SK-N-SH (cell line): ENCODE measurements around the gene HS3ST3A1. TPM values are rescaled to one million over a fixed set of nuclear protein-coding genes. Genes with fewer than 3 reads are reported as not detected.

Experiments
- CTCF ChIA-PET: fragments of 300-600, 350-600 bp; formaldehyde crosslinking; extraction: SDS; loops from one replicate; lab custom pipeline; 2021; lab: Yijun Ruan, JAX
- POLR2A ChIA-PET: fragments of 350-600 bp; sonication (Branson Sonifier 250); formaldehyde crosslinking; extraction: SDS; loops from one replicate; lab custom pipeline; 2020; ENCODE audit warnings: antibody characterized with exemption, inconsistent platforms; lab: Yijun Ruan, JAX
- DNase-seq: peaks from one replicate; pipeline ENCODE4 v3.0.0; 2012
- H2AFZ ChIP-seq: fragments of 200-600 bp; sonication (generic); 2 replicates; pipeline ENCODE4 v1.8.1; 2016; ENCODE audit warnings: antibody characterized with exemption, mild to moderate bottlenecking, low read depth
- H3F3A ChIP-seq: fragments of 200-600 bp; sonication (generic); replicated peaks from 2 replicates; pipeline ENCODE3; 2016; ENCODE audit warnings: antibody characterized with exemption, mild to moderate bottlenecking; ENCODE audit not compliant: insufficient read depth
- H3K27ac ChIP-seq, 2 experiments: fragments of 200-500 bp in 1 of 2; fragments of 200-600 bp in 1 of 2; sonication (Bioruptor generic) in 1 of 2; sonication (generic), shearing (Covaris generic) in 1 of 2; 2 replicates each; pipeline versions ENCODE4 v1.5.1 to v1.6.1; 2014 to 2016; ENCODE audit warnings: low read depth in 2 of 2, inconsistent platforms in 1 of 2, low read length in 1 of 2, mild to moderate bottlenecking in 1 of 2, mixed read lengths in 1 of 2
- H3K27me3 ChIP-seq: fragments of 200-600 bp; sonication (generic), shearing (Covaris generic); 2 replicates; pipeline ENCODE4 v1.6.1; 2016; ENCODE audit warnings: mixed run types; ENCODE audit not compliant: insufficient read depth
- H3K36me3 ChIP-seq, 2 experiments: fragments of 200-500 bp in 1 of 2; fragments of 200-600 bp in 1 of 2; sonication (Bioruptor generic) in 1 of 2; sonication (generic) in 1 of 2; replicated peaks in 1 of 2; 2 replicates each; pipeline versions ENCODE3 to v1.5.1; 2014 to 2016; ENCODE audit warnings: low read length in 1 of 2, mild to moderate bottlenecking in 1 of 2; ENCODE audit not compliant: insufficient read depth in 2 of 2, control insufficient read depth in 1 of 2
- H3K4me1 ChIP-seq, 2 experiments: fragments of 200-500 bp in 1 of 2; fragments of 200-600 bp in 1 of 2; sonication (Bioruptor generic) in 1 of 2; sonication (generic), shearing (Covaris generic) in 1 of 2; 2 replicates each; pipeline versions ENCODE4 v1.5.1 to v1.6.1; 2014 to 2016; ENCODE audit warnings: low read depth in 1 of 2, low read length in 1 of 2, mixed run types in 1 of 2; ENCODE audit not compliant: insufficient read depth in 2 of 2, control insufficient read depth in 1 of 2
- H3K4me2 ChIP-seq: fragments of 200-600 bp; sonication (generic), shearing (Covaris generic); 2 replicates; pipeline ENCODE4 v1.6.1; 2017; ENCODE audit warnings: mixed run types
- H3K4me3 ChIP-seq, 2 experiments: fragments of 200-500 bp in 1 of 2; fragments of 200-600 bp in 1 of 2; sonication (Bioruptor generic) in 1 of 2; sonication (generic), shearing (Covaris generic) in 1 of 2; 2 replicates each; pipeline versions ENCODE4 v1.5.1 to v1.8.1; 2014 to 2016; ENCODE audit warnings: low read depth in 2 of 2, inconsistent platforms in 1 of 2, low read length in 1 of 2, mild to moderate bottlenecking in 1 of 2, mixed read lengths in 1 of 2, moderate library complexity in 1 of 2
- H3K79me2 ChIP-seq: fragments of 200-600 bp; sonication (generic); 2 replicates; pipeline ENCODE4 v1.8.1; 2017; ENCODE audit warnings: mild to moderate bottlenecking; ENCODE audit not compliant: insufficient read depth
- H3K9ac ChIP-seq: fragments of 200-600 bp; sonication (generic); 2 replicates; pipeline ENCODE4 v1.6.1; 2017; ENCODE audit warnings: mixed run types
- H3K9me2 ChIP-seq: fragments of 200-600 bp; sonication (generic); 2 replicates; pipeline ENCODE4 v1.6.1; 2017; ENCODE audit warnings: mixed run types
- H3K9me3 ChIP-seq: fragments of 200-600 bp; sonication (generic); 2 replicates; pipeline ENCODE4 v1.6.1; 2017; ENCODE audit warnings: mixed run types, mild to moderate bottlenecking, moderate library complexity
- H4K20me1 ChIP-seq: fragments of 200-600 bp; sonication (generic); 2 replicates; pipeline ENCODE4 v1.6.1; 2017; ENCODE audit warnings: mild to moderate bottlenecking, mixed run types; ENCODE audit not compliant: insufficient read depth
- CTCF ChIP-seq: fragments of 200-600 bp; sonication (generic); IDR thresholded peaks from 2 replicates; pipeline ENCODE4 v1.6.1; 2017; ENCODE audit warnings: antibody characterized with exemption, mild to moderate bottlenecking, moderate library complexity
- ELF1 ChIP-seq: IDR thresholded peaks from 2 replicates; pipeline ENCODE4 v1.4.0; 2012
- EP300 ChIP-seq, 2 experiments: IDR thresholded peaks; 2 replicates each; pipeline versions ENCODE4 v1.4.0 to v1.6.1; 2012; ENCODE audit warnings: borderline replicate concordance in 1 of 2, low read depth in 1 of 2, low read length in 1 of 2
- FOSL2 ChIP-seq: IDR thresholded peaks from 2 replicates; pipeline ENCODE4 v1.4.0; 2012; ENCODE audit warnings: low read depth, mild to moderate bottlenecking, moderate library complexity, borderline replicate concordance
- GABPA ChIP-seq: IDR thresholded peaks from 2 replicates; pipeline ENCODE4 v1.4.0; 2012; ENCODE audit warnings: low read depth, mild to moderate bottlenecking
- IRF3 ChIP-seq: fragments of 150-350 bp; IDR thresholded peaks from 2 replicates; pipeline ENCODE4 v1.6.1; 2016; ENCODE audit warnings: mild to moderate bottlenecking, low read depth, low read length
- MXI1 ChIP-seq: IDR thresholded peaks from 2 replicates; pipeline ENCODE4 v1.6.1; 2012; ENCODE audit warnings: mild to moderate bottlenecking, low read depth, low read length, improper control_type of control experiment
- NFIC ChIP-seq: IDR thresholded peaks from 2 replicates; pipeline ENCODE4 v1.4.0; 2012; ENCODE audit warnings: borderline replicate concordance
- NRF1 ChIP-seq: IDR thresholded peaks from 2 replicates; pipeline ENCODE4 v1.6.1; 2012; ENCODE audit warnings: low read depth, mild to moderate bottlenecking, low read length
- POLR2AphosphoS5 ChIP-seq: IDR thresholded peaks from 2 replicates; pipeline ENCODE4 v1.6.1; 2012; ENCODE audit warnings: low read depth, low read length
- RCOR1 ChIP-seq: fragments of 150-350 bp; IDR thresholded peaks from 2 replicates; pipeline ENCODE4 v1.6.1; 2017; ENCODE audit warnings: antibody characterized with exemption, low read length
- RFX5 ChIP-seq: IDR thresholded peaks from 2 replicates; pipeline ENCODE4 v1.6.1; 2012; ENCODE audit warnings: mild to moderate bottlenecking, improper control_type of control experiment, low read length
- RXRA ChIP-seq: IDR thresholded peaks from 2 replicates; pipeline ENCODE4 v1.4.0; 2012; ENCODE audit warnings: low read depth, mild to moderate bottlenecking, borderline replicate concordance
- TEAD4 ChIP-seq: IDR thresholded peaks from 2 replicates; pipeline ENCODE4 v1.4.0; 2012; ENCODE audit warnings: mild to moderate bottlenecking, borderline replicate concordance; ENCODE audit not compliant: insufficient read depth
- USF1 ChIP-seq: IDR thresholded peaks from 2 replicates; pipeline ENCODE4 v1.4.0; 2012; ENCODE audit warnings: low read depth, borderline replicate concordance
- WGBS: methylation state at CpG from one replicate; pipeline ENCODE4 v1.1.6; 2017; ENCODE audit warnings: low lambda C conversion rate; 5-methylcytosine and 5-hydroxymethylcytosine counted together
- polyA plus RNA-seq, 3 experiments: library from polyadenylated mRNA; depleted of rRNA; stranded (reverse); fragments of >200 nt; gene quantifications; 2 replicates each; pipeline ENCODE4 v1.2.3, GENCODE V29; 2012
- TF ChIP-seq, protein P1 (sequence below): IDR thresholded peaks from 2 replicates; pipeline ENCODE4 v1.4.0; 2012; ENCODE audit warnings: low read depth
- TF ChIP-seq, protein P2 (sequence below): fragments of 150-350 bp; IDR thresholded peaks from 2 replicates; pipeline ENCODE4 v1.6.1; 2017; ENCODE audit warnings: antibody characterized with exemption, low read length, low read depth, borderline replicate concordance

HS3ST3A1 gene
- polyA plus RNA-seq, 1 of the 3 experiments (the other 2 are of a cell fraction), result 22.6 TPM

GRCh38 chr17:13575466-13575865, 26.3 kb downstream of the HS3ST3A1 start:
- Histone ChIP-seq H3K27me3 (no peaks in the 10 kb centered on the region), H3K4me3 (no peak overlapping the region), H3K9me3 (no peaks in the 10 kb centered on the region), H2AFZ (no peak overlapping the region), H3F3A (peaks cover 4% of the 10 kb centered on the region), H3K27ac (no peak overlapping the region), H4K20me1 (no peaks in the 10 kb centered on the region), H3K4me2 (no peak overlapping the region), H3K4me1 (no peaks in the 10 kb centered on the region), H3K9me2 (no peaks in the 10 kb centered on the region), H3K36me3 (peaks cover 0 to 19% of the 10 kb centered on the region in 2 experiments), H3K79me2 (peaks cover 99% of the 10 kb centered on the region), H3K9ac (no peak overlapping the region)
- TF ChIP-seq USF1, result no peak
- no peak for TF ChIP-seq GABPA
- no peak for TF ChIP-seq CTCF
- TF ChIP-seq POLR2AphosphoS5, result no peak
- TF ChIP-seq IRF3, result no peak
- no peak for TF ChIP-seq MXI1
- TF ChIP-seq EP300 (IDR thresholded peaks at IDR 0.05; ENCODE audit: borderline replicate concordance in 1 of 2, low read depth in 1 of 2, low read length in 1 of 2), result no peak
- 74% methylated on average over 2 of the region's 2 CpGs for WGBS
- no peak for DNase-seq
- CTCF ChIA-PET, result interaction anchor here (1.1 to 1.5 kb wide), 2 partner anchors 19 to 39 kb away, joined by 4 to 8 read pairs; no protein-coding TSS in a partner anchor
- POLR2A ChIA-PET, result no interaction called here

DNA sequence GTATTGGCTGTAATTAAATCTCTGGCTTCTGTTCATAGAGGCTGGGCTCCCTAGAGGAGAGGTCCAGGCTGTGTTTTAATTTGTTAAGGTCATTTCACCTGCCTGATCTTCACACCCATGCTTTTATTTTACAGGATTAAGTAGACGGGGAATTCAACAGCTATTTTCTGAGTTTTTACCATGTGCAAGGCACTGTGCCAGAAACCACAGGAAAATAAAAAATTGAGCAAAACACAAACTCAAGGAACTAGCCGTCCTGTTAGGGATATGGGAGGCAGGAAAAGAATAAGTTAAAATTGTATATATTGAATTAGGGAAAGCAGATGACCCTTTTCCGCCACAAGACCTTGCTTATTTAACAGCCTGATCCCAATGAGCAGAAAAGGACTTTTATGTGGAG, 29.1 kb downstream of the HS3ST3A1 start:
- Histone ChIP-seq H3K4me3 (no peak overlapping the region), H3K4me1 (no peaks in the 10 kb centered on the region; a peak in 2 of 4 replicates), H3K27ac (no peak overlapping the region), H3K36me3 (peaks cover 0 to 42% of the 10 kb centered on the region in 2 experiments), H3K9ac (no peak overlapping the region)
- ChIA-PET CTCF (interaction anchor here (0.6 kb wide), 1 partner anchor 17 kb away, joined by 3 read pairs; no protein-coding TSS in a partner anchor), POLR2A (no interaction called here)
- WGBS, result 73% methylated on average over 3 of the region's 3 CpGs
- no peak for DNase-seq
- TF ChIP-seq RFX5 (no peak), NRF1 (no peak), USF1 (no peak), IRF3 (no peak), NFIC (no peak), GABPA (no peak), RCOR1 (no peak), TEAD4 (no peak), POLR2AphosphoS5 (no peak), RXRA (no peak), FOSL2 (no peak), ELF1 (no peak)
- TF ChIP-seq, protein P1, sequence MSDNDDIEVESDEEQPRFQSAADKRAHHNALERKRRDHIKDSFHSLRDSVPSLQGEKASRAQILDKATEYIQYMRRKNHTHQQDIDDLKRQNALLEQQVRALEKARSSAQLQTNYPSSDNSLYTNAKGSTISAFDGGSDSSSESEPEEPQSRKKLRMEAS, result no peak
- TF ChIP-seq, protein P2, sequence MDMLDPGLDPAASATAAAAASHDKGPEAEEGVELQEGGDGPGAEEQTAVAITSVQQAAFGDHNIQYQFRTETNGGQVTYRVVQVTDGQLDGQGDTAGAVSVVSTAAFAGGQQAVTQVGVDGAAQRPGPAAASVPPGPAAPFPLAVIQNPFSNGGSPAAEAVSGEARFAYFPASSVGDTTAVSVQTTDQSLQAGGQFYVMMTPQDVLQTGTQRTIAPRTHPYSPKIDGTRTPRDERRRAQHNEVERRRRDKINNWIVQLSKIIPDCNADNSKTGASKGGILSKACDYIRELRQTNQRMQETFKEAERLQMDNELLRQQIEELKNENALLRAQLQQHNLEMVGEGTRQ, result no peak
- TF ChIP-seq, all 33 proteins: peak for 0
- Histone ChIP-seq H3F3A (no peaks in the 10 kb centered on the region), H3K9me3 (0 out of 2 replicates have a peak, but pooled peaks cover under 1% of the 10 kb centered on the region), H3K79me2 (peaks cover 99% of the 10 kb centered on the region), H3K9me2 (no peaks in the 10 kb centered on the region), H2AFZ (no peak overlapping the region), H3K4me2 (no peak overlapping the region), H3K27me3 (no peaks in the 10 kb centered on the region), H4K20me1 (no peaks in the 10 kb centered on the region)
